Right ventricle myocardium inferior (tissue), 1 donor: Measurements from ENCODE around the gene PAPOLG. TPM values are rescaled to one million over a fixed set of nuclear protein-coding genes. Genes with fewer than 3 reads are reported as not detected.
"Not testable (repeated sequence)": the region's sequence is repeated elsewhere in the genome, so short reads cannot be mapped to it uniquely, and the experiment has no call there.

Experiments
- ATAC-seq: fragments of 200-7000 bp; cut with Tn5 transposase; one replicate; pipeline ENCODE4 v1.9.1; 2020; ENCODE audit warnings: mild to moderate bottlenecking, moderate library complexity
- DNase-seq: peaks from one replicate; pipeline ENCODE4 v3.0.0; 2021; ENCODE audit errors: missing footprints
- intact Hi-C: fragments of 100-400 bp; cut with DNase I; formaldehyde crosslinking; loops from one replicate; pipeline ENCODE4 v1.11.0; 2022
- total RNA-seq: library from RNA; stranded (reverse); fragmentation: NEBNext Ultra II Directional; extraction: Animal tissue kit (Norgen Biotek cat#: 25700); gene quantifications from one replicate; pipeline ENCODE4 v1.2.1, GENCODE V29; 2021
- donor health status: DM: no; HTN: yes; CAD: no; lungs with severe emphysema.

The PAPOLG gene
- total RNA-seq, 1 donor from 2014 or later = 8.0 TPM

DNA sequence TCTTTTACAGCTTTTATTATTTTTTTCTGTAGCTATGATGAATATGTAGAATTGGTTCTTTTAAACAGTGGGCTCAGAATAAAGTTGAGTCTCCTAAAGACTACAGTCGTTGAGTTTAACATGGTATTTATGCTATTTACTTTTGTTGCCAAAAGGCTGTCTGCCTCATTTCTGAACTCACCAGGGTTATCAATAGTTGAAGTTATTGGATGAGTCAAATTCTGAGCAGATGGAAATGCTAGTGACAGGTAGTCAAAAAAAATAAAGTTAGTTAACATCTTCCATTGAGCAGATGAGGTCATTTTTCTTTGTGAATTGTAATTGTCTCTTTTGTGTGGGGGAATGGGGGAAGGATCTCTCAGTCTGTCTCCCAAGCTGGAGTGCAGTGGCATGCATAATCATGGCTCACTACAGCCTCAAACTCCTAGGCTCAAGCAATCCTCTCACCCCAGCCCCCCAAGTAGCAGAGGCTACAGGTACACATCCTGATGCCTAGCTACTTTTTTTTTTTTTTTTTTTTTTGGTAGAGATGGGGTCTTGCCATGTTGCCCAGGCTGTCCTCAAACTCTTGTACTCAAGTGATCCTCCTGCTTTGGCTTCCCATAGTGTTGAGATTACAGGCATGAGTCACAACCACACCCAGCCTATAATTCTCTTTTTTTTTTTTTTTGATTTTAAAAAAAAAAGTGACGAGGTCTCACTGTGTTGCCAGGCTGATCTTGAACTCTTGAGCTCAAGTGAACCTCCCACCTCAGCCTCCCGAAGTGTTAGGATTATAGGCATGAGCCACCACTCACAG lies 8.9 kb downstream of the PAPOLG start:
- DNase-seq (no peak), ATAC-seq (no peak)
- intact Hi-C loops = no loop called here

DNA sequence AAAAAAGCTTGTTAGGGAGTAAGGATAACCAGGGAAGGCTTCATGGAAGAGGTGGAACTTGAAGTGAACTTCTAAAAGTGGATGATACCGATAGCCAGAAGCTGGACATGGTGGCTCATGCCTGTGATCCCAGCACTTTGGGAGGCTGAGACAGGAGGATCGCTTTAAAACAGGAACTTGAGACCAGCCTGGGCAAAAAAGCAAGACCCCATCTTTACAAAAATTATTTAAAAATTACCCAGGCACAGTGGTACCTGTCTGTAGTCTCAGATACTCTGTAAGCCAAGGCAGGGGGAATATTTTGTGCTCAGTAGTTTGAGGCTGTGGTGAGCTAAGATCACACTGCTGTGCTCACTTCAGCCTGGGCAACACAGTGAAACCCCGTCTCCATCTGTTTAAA lies 10.2 kb downstream of the PAPOLG start:
- ATAC-seq (no peak), DNase-seq (no peak)
- intact Hi-C loops = no loop called here

DNA sequence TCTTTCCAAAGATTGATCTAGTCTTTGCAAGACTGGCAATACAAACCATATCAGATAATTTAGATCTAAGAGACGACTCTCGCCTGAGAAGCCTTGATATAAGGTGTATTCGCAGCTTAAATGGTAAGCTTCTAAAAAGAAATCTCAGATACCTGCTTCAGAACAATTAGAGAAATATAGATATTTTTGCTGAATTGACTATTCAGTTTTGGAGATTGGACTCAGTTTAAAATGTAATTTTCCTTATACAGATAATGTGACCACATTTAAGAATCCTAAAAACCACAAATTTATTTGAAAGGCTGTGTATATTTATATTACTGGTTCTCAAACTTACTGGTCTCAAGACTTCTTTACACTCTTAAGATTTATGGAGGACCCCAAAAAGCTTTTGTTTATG lies 15.4 kb downstream of the PAPOLG start:
- ATAC-seq (no peak), DNase-seq (no peak)
- intact Hi-C loops = no loop called here

DNA sequence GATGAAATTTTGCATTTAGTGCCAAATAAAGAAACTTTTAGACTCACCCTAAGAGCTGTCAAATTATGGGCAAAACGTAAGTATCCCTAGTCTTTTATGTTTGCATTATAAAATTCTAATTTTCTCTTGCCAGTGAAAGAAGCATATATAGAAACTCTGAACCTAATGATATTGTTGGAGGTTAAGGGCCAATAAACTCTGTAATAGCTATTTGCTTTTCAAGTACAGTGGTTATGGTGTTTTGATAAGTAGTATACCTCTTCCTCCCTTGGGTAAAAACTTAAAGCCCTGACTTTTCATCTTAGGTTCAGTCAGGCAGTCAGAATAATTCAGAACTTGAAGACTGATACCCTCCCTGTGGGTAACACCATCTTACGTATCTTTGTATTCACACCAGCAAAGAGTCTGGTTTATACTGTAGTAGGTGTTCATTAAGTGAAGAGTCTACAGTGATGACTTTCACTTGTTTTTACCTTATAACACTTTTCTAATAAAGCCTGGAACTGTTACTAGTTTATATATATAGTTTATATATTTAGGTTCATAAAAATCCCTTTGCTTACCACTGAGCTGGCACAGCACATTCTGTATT lies 19.1 kb downstream of the PAPOLG start:
- no peak for DNase-seq
- ATAC-seq = no peak
- intact Hi-C loops = no loop called here

DNA sequence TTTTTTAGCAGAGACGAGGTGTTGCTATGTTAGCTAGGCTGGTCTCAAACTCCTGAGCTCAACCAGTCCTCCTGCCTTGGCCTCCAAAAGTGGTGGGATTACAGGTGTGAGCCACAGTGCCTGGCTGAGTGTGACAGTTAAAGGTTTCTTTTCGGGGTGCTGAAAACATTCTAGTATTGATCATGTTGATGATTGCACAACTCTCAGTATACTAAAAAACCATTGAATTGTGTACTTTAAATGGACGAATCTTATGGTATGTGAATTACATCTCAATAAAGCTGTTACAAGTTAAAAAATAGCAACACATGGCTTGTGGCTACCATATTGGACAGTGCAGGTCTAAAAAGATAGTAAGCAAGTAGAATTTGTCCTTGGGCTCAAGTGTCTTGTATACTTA lies 22.3 kb downstream of the PAPOLG start:
- ATAC-seq (no peak), DNase-seq (no peak)

DNA sequence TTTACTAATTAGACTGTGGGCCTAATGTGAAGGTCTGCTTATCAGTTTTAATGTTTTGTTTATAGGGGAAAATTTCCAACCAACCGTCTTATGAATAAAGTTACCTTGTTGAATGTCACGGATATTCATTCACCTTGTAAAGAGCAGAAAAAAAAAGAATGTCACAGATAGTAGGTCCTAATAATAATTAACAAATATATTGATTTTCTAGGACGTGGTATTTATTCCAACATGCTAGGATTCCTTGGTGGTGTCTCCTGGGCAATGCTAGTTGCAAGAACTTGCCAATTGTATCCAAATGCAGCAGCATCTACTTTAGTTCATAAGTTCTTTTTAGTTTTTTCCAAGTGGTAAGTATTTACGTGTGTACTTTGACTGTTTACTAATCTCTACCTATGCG lies 23.4 kb downstream of the PAPOLG start:
- DNase-seq (no peak), ATAC-seq (no peak)
- intact Hi-C loops = no loop called here

More for the DNA sequence above, 22.3 kb downstream of the PAPOLG start:
- intact Hi-C loops = no loop called here

DNA sequence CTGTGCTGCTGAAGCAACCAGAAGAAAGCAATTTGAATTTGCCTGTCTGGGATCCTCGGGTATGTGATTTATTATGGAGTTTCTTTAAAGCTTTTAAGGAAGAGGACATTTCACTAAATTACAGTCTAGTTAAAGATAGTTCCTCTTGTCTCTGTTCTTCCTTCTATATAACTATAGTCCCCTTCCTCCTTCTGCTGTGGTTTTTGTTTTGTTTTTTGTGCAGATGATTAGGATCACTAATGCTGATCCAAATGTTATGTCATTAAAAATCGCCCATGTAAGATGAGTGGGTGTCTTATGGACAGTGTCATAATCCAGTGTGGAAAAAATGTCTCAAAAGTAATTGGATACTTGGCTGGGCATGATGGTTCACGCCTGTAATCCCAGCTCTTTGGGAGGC lies 24.7 kb downstream of the PAPOLG start:
- intact Hi-C loops = no loop called here
- ATAC-seq (no peak), DNase-seq (no peak)

DNA sequence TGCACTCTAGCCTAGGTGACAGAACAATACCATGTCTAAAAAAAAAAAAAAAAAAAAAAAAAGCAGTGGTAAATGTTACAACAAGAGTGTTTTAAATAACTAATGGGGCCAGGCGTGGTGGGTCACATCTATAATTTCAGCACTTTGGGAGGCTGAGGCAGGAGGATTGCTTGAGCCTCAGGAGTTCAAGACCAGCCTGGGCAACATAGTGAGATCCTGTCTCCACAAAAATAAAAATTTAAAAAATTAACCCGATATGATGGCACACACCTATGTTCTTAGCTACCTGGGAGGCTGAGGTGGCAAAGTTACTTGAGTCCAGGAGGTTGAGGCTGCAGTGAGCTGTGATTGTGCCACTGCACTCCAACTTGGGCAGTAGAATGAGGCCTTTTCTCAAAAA lies 37.1 kb downstream of the PAPOLG start:
- ATAC-seq (no peak), DNase-seq (no peak)
- intact Hi-C loops = loop anchor here (5.0 kb wide), 1 partner anchor 204 kb away; no protein-coding TSS in a partner anchor

DNA sequence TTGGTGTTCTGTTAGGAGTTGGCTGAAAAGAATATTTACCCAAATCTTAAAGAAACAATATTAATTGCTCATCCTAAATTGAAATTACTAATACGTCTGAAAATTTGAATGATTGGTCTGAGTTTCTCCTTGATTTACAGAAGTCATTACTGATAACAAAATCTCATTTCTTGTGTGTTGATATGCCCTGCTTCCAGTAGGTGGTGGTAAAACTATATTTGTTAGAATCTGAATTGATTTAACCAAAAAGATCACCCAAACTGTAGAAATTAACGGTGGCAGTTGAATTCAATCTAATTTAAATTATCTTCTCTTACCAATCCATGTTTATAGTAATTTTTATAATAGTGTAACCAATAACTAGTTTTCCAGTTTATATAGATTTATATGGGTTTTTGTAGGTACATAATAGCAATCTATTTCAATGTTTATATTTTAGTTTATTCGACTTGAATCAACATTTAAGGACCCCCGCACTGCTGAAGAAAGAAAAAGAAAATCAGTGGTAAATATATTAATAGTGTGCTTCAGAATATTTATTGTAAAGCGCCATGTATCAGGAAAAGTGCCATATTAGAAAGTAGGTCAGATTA lies 38.3 kb downstream of the PAPOLG start:
- no peak for ATAC-seq
- intact Hi-C loops = loop anchor here (5.0 kb wide), 1 partner anchor 203 kb away; no protein-coding TSS in a partner anchor

DNA sequence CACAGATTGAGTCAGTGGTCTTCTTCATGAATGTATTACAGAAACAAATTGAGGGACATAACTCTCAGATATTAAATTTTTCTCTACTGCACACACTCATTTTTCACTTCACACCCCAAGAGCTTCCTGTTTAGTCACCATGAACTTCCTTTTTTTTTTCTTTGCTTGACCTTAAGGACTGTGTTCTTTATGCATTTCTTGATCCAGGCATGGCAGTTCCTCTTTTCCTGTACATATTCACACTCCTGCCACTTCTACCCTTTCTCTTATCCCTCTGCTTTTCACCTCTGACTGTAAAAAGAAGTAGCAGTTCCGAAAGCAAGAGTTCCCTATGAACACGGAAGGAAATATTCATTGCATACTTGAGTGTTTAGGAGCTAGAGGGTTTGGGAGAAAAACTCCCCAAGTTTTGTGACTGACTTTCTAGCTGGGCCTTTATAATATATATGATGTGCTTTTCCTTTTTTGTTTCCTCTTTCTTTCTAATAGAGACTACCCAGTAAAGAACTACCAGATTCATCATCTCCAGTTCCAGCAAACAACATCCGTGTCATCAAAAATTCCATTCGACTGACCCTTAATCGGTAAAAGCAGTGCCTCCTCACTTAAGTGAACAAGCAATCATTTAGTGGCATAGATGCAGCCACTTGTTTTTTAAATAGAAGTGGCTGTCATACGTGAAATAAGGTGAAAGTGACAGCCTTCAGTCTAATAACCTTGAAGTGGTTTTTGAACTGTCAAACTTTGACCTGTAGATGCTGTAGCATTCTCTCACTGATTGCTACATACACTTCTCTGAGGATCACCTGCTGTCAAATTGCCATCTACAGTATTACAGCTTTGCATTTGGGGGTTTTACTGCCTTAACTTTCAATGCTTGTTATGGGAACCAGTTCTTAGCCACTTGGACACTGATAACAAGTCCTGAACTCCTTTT lies 40.8 kb downstream of the PAPOLG start:
- intact Hi-C loops = no loop called here
- ATAC-seq (peak; percentile 57), DNase-seq (no peak)

More for the DNA sequence above, 38.3 kb downstream of the PAPOLG start:
- no peak for DNase-seq

DNA sequence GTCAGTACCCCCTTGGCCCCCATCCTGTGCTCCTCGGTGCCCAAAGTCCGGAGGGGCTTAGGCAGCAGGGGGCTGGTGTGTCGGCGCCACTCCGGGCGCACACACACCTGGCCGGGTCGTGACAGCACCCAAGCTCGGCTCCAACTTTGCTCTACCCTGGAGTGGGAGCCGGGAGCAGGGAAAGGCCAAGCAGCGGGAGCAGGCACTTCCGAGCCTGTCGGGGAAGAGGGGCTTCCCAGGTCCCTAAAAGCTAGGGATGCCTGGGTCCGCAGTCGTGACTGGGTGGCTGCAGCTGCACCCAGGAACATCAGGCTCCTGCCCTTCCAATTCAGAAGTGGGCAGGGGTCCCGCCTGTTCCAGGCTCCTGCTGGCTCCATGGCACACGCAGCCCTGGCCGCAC lies 48.4 kb downstream of the PAPOLG start:
- intact Hi-C loops = no loop called here
- ATAC-seq = no peak

DNA sequence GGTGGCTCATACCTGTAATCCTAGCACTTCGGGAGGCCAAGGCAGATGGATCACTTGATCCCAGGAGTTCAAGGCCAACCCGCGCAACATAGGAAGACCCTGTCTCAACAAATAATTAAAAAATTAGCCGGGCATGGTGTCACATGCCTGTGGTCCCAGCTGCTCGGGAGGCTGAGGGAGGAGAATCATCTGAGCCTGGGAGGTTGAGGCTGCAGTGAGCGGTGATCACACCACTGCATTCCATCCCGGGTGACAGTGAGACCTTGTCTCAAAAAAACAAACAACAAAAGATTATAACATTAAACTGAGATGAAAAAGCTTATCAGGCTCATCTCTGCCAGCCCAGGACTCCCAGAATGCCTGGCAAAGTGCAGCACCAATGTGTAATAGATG lies 50.5 kb downstream of the PAPOLG start:
- DNase-seq (no peak), ATAC-seq (no peak)
- intact Hi-C loops = no loop called here

More for the DNA sequence above, 48.4 kb downstream of the PAPOLG start:
- DNase-seq = no peak

DNA sequence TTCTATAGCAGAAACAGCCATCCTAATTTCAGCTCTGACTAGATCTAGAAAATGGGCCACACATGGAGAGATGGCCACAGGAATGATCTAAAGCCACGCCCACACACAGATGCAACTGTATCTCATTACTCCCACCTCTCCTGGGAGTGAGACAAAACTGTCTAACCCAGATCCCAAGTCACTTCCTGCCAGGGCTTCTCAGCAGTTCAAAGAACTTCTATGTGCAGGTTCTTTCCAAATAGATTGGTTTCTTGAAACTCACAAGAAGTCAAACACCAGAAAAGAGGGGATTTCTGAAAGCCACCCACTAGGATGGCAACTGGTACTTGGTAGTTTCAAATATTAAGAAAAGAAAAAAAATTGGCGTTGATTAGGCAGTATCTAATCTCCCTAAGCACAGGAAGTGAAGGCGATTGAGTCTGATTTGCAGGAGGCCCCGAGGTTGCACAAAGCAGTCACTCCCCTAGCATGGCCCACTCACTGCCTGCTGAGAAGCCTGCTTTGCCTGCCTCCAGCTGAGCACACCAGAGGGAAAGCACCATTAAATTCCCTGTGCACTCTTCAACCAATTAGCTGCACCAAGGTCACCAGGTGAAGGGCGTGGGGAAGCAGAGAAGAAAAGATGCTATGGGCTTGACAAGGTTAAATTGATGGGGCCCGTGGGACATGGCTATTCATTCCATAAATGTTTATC lies 51.1 kb downstream of the PAPOLG start:
- no peak for ATAC-seq
- intact Hi-C loops = no loop called here
- no peak for DNase-seq

DNA sequence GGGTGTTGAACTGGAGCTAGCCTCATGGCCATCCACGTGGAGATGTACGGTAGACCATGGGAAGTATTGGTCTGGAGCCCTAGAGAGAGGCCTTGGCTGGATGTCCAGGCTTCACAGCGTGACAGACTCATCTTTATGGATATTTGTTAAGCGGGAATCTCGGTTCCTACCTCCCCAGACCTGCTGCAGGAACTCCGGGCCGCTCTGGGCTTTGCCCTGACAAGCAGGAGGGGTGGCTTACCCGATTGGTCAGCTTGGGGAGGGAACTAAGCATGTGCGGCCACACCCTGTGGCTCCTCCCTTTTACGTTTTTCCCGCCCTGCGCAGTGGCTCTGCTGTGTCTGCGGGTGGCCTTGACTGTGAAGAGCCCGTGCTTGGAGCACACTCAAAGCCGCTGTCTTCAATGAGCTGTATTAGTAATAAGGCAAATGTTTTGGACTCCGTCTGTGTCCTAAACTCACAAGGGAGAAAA lies 52.3 kb downstream of the PAPOLG start:
- ATAC-seq = no peak
- intact Hi-C loops = no loop called here
- DNase-seq = no peak

DNA sequence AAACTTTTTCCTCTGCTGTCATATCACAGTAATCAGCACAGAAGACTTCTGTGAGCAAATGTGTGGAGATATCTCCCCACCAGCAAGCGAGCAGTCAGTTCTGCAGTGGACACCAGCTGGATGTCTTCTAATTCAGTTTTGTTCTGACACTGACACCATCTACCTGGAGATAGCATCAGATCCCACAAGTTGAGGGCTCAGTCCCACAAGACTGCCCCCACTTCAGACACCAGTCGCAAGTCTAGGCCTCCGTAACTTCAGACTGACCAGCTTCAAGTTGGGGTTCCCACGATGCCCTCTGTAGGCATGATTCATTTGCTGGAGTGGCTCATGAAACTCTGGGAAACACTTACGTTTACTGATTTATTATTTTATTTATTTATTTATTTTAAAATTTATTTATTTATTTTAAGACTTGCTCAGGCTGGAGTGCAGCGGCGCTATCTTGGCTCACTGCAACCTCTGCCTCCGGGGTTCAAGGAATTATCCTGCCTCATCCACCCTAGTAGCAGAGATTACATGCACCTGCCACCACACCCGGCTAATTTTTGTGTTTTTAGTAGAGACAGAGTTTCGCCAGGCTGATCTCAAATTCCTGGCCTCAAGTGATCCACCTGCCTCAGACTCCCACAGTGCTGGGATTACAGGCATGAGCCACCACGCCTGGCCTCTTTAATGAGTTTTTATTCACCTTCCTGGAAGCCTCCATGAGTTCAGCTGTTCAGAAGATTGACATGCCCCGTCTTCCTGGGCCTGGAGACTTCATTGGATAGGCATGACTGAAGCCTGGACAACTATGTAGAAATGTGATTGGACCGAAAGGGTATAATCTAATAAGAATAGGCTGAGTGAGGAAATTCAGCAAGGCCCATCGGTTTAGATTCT lies 55.7 kb downstream of the PAPOLG start:
- DNase-seq = no peak
- ATAC-seq = no peak
- intact Hi-C loops = no loop called here

DNA sequence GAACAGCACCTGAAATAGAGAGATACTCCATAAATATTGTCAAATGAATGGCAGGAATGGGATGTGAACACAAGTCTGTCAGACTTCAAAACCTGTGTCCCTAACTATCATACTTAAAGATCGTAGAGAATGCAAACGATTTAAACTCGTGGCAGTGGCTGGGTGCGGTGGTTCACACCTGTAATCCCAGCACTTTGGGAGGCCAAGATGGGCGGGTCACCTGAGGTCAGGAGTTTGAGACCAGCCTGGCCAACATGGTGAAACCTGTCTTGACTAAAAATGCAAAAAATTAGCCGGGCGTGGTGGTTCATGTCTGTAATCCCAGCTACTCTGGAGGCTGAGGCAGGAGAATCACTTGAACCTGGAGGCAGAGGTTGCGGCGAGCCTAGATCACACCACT lies 61.1 kb downstream of the PAPOLG start:
- intact Hi-C loops, ATAC-seq, DNase-seq: not testable (repeated sequence)

DNA sequence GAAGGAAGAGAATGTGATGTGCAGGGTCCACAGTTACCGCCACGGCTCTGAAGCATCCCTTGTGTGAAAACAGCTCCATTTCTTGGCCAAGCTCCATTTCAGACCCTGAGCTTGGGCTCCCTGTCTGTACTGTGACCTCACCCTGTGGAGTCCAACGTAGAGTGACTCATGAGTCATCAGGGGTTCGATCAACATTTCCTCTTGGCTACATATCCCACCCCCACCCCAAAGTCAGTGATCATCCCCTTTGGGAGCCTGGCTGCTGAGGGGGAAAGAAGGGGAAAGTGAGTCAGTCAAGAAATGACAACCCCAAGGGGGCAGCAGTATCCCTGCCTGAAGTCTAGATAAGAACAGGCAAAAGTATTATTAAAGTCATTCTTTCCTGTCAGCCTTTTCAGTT lies 62.2 kb downstream of the PAPOLG start:
- intact Hi-C loops = no loop called here

More for the DNA sequence above, 62.2 kb downstream of the PAPOLG start:
- DNase-seq = no peak
- ATAC-seq = no peak
